K562 (cell line): ENCODE results near the gene POLRMT. TPM values are rescaled to one million over a fixed set of nuclear protein-coding genes. Genes with fewer than 3 reads are reported as not detected.

ENCODE experiments used
- ARID3A ChIP-seq: IDR thresholded peaks from 2 replicates; pipeline ENCODE4 v1.6.1; 2012; ENCODE audit warnings: low read depth, low read length, improper control_type of control experiment, borderline replicate concordance
- DEAF1 ChIP-seq: fragments of 450-650 bp; formaldehyde crosslinking; IDR thresholded peaks from 2 replicates; pipeline ENCODE4 v1.4.0; 2020; ENCODE audit warnings: mild to moderate bottlenecking, moderate library complexity
- EZH2 ChIP-seq: IDR thresholded peaks from 2 replicates; pipeline ENCODE4 v1.6.1; 2012; ENCODE audit warnings: low read depth, mild to moderate bottlenecking, inconsistent platforms, low read length, borderline replicate concordance
- FOXA1 ChIP-seq: fragments of 450-650 bp; IDR thresholded peaks from 2 replicates; pipeline ENCODE4 v1.6.1; 2016; ENCODE audit warnings: mild to moderate bottlenecking, borderline replicate concordance
- GTF2F1 ChIP-seq: IDR thresholded peaks from 2 replicates; pipeline ENCODE4 v1.6.1; 2011; ENCODE audit warnings: low read depth, low read length, improper control_type of control experiment
- HDAC3 ChIP-seq: fragments of 450-650 bp; IDR thresholded peaks from 2 replicates; pipeline ENCODE4 v1.6.1; 2018; ENCODE audit warnings: borderline replicate concordance, mild to moderate bottlenecking, moderate library complexity; ENCODE audit not compliant: partially characterized antibody
- HDAC6 ChIP-seq: IDR thresholded peaks from 2 replicates; pipeline ENCODE4 v1.6.1; 2012; ENCODE audit warnings: low read depth, mild to moderate bottlenecking, control low read depth, inconsistent platforms, low read length, moderate library complexity
- IRF1 ChIP-seq: sonication (generic); formaldehyde crosslinking; IDR thresholded peaks from 2 replicates; pipeline ENCODE4 v1.8.0; 2022; ENCODE audit warnings: missing genetic modification reagents, mild to moderate bottlenecking, borderline replicate concordance
- JUN ChIP-seq, 2 experiments: sonication (generic) in 1 of 2; formaldehyde crosslinking in 1 of 2; IDR thresholded peaks; 2 replicates each; pipeline versions ENCODE4 v1.6.1 to v1.8.0; 2012 to 2022; ENCODE audit warnings: borderline replicate concordance in 2 of 2, mild to moderate bottlenecking in 2 of 2, improper control_type of control experiment in 1 of 2, low read depth in 1 of 2, low read length in 1 of 2, missing genetic modification reagents in 1 of 2
- KAT7 ChIP-seq: sonication (generic); formaldehyde crosslinking; IDR thresholded peaks from 2 replicates; pipeline ENCODE4 v1.8.0; 2022; ENCODE audit warnings: missing genetic modification reagents, mild to moderate bottlenecking, borderline replicate concordance
- PKNOX1 ChIP-seq: fragments of 450-650 bp; IDR thresholded peaks from 2 replicates; pipeline ENCODE4 v1.6.1; 2016
- STAT6 ChIP-seq: sonication (generic); formaldehyde crosslinking; IDR thresholded peaks from 2 replicates; pipeline ENCODE4 v1.8.1; 2023; ENCODE audit warnings: mild to moderate bottlenecking, missing genetic modification reagents
- SUPT5H ChIP-seq: fragments of 450-650 bp; IDR thresholded peaks from 2 replicates; pipeline ENCODE4 v1.6.1; 2016
- TAF15 ChIP-seq: fragments of 200-400 bp; formaldehyde crosslinking; IDR thresholded peaks from 2 replicates; pipeline ENCODE4 v1.6.1; 2017; ENCODE audit warnings: mild to moderate bottlenecking, low read depth, low read length, moderate library complexity
- XRCC5 ChIP-seq: fragments of 200-400 bp; formaldehyde crosslinking; IDR thresholded peaks from 2 replicates; pipeline ENCODE4 v1.6.1; 2017; ENCODE audit warnings: low read depth, mild to moderate bottlenecking, low read length
- ZBTB7A ChIP-seq: IDR thresholded peaks from 2 replicates; pipeline ENCODE4 v1.6.1; 2011; ENCODE audit warnings: low read depth, mild to moderate bottlenecking, low read length, moderate library complexity, borderline replicate concordance; ENCODE audit not compliant: control insufficient read depth
- ZNF384 ChIP-seq: IDR thresholded peaks from 2 replicates; pipeline ENCODE4 v1.6.1; 2012; ENCODE audit warnings: low read depth, low read length, improper control_type of control experiment
- ZNF830 ChIP-seq: fragments of 250-450 bp; sonication (Bioruptor Pico); IDR thresholded peaks from 2 replicates; pipeline ENCODE4 v1.5.0; 2021; ENCODE audit warnings: mild to moderate bottlenecking
- polyA plus RNA-seq, 8 experiments: library from polyadenylated mRNA; depleted of rRNA in 4 of 8; stranded (reverse) in 5 of 8; unstranded in 3 of 8; fragments of >200 nt; fragmentation: Nextera tagmentation in 2 of 8; fragmentation: Illumina TruSeq in 1 of 8; extraction: Ambion mirVana in 2 of 8; extraction: Trizol in 1 of 8; gene quantifications; 2 replicates each; pipeline versions ENCODE4 v1.2.1 to v1.2.3, GENCODE V29; 2011 to 2014; ENCODE audit warnings: inconsistent platforms in 1 of 8, missing spikeins in 1 of 8
- total RNA-seq, 7 experiments: library from RNA; depleted of rRNA in 6 of 7; stranded (reverse); fragments of >200 nt in 6 of 7; fragmentation: Illumina TruSeq in 2 of 7; extraction: Trizol in 2 of 7; gene quantifications; 2 replicates each; pipeline versions ENCODE4 v1.2.1 to v1.2.3, GENCODE V29; 2011 to 2021; ENCODE audit warnings: low replicate concordance in 1 of 7

The POLRMT gene
- total and polyA plus RNA-seq, 9 of the 15 experiments (the other 6 are each of a cell fraction or from before 2014, with no cell fraction given): 30.3 to 144 (median 68.0) TPM

GRCh38 chr19:597406-598315 lies 35.7 kb downstream of the POLRMT start (continued):
- TF ChIP-seq ARID3A (no peak), IRF1 (no peak), DEAF1 (CRISPR knock-in tag) (no peak), TAF15 (no peak), KAT7 (CRISPR knock-in tag) (peak; percentile 68; the same call in 1 of the 2 replicates), PKNOX1 (no peak), STAT6 (CRISPR knock-in tag) (no peak), HDAC3 (no peak), FOXA1 (no peak), EZH2 (no peak), ZNF384 (no peak), ZNF830 (CRISPR knock-in tag) (no peak), SUPT5H (no peak), ZBTB7A (peak; percentile 81), XRCC5 (peak; percentile 50; the same call in 1 of the 2 replicates), GTF2F1 (no peak), HDAC6 (no peak), JUN (IDR thresholded peaks at IDR 0.05; ENCODE audit: borderline replicate concordance, low read depth, low read length) (no peak), JUN (CRISPR knock-in tag; IDR thresholded peaks at IDR 0.05; ENCODE audit: borderline replicate concordance) (no peak)
